22Rv1 (cell line): ENCODE data around the gene HEATR3.

Experiments used
- H3K27ac ChIP-seq: fragments of 450-650 bp; 2 replicates; pipeline ENCODE4 v1.5.1; 2017
- CTCF ChIP-seq: fragments of 450-650 bp; IDR thresholded peaks from 2 replicates; pipeline ENCODE4 v1.5.1; 2017; ENCODE audit warnings: mild to moderate bottlenecking
- ZFX ChIP-seq: fragments of 450-650 bp; IDR thresholded peaks from 2 replicates; pipeline ENCODE4 v1.6.1; 2017; ENCODE audit warnings: antibody characterized with exemption, borderline replicate concordance

The HEATR3 gene

GRCh38 chr16:50153596-50154419 lies 88.0 kb downstream of the HEATR3 start:
- TF ChIP-seq ZFX (no peak), CTCF (peak; percentile 18; the same call in 1 of the 2 replicates)
- peak overlapping the region; percentile 88 for H3K27ac ChIP-seq

- H3K27ac ChIP-seq, result peak overlapping the region; percentile 88; the same call in 1 of the 2 replicates
- TF ChIP-seq ZFX (no peak), CTCF (no peak)
Measured at GRCh38 chr16:50154420-50154950, 88.7 kb downstream of the HEATR3 start.

- H3K27ac ChIP-seq, result no peak overlapping the region
- TF ChIP-seq ZFX, result no peak
- TF ChIP-seq CTCF, result no peak
Measured at GRCh38 chr16:50155925-50156324, 90.2 kb downstream of the HEATR3 start.
